ENCODE data around the gene UCP3.

DNA sequence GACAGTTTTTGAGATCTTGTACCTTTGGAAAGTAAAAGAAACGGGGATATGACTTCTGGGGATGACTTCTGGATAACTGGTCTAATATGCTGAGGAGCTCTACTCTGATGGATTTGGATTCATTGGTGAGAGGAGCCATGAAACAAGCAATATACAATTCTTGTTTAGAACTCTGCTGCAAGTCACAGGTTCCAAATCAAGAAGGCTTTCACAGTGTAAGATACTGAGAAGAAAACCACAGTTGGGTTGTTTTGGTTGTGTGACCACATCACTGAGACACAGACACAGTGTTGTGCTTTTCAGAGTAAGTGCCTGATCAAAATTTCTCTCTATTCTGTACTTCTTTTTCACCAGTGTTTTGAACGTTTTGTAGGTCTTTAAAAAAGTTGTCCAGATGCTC lies 13.2 kb downstream of the UCP3 start:
- TF ChIP-seq ZNF70 (CRISPR knock-in tag; IDR thresholded peaks at IDR 0.05), result no peak
- TF ChIP-seq TCF4 (CRISPR knock-in tag; IDR thresholded peaks at IDR 0.05; ENCODE audit: borderline replicate concordance), result no peak
- no peak for TF ChIP-seq POU6F1 (CRISPR knock-in tag; IDR thresholded peaks at IDR 0.05; ENCODE audit: borderline replicate concordance, low read depth)
- no peak for TF ChIP-seq ESRRG (CRISPR knock-in tag; IDR thresholded peaks at IDR 0.05)
- no peak for TF ChIP-seq ARNTL (CRISPR knock-in tag; IDR thresholded peaks at IDR 0.05; ENCODE audit: borderline replicate concordance, low read depth)
- TF ChIP-seq CREB5 (CRISPR knock-in tag; IDR thresholded peaks at IDR 0.05; ENCODE audit: low read depth), result no peak
- TF ChIP-seq ISL1 (CRISPR knock-in tag; IDR thresholded peaks at IDR 0.05), result no peak
- no peak for TF ChIP-seq TOX (CRISPR knock-in tag; IDR thresholded peaks at IDR 0.05; ENCODE audit: borderline replicate concordance)
- no peak for TF ChIP-seq ZFP30 (CRISPR knock-in tag; IDR thresholded peaks at IDR 0.05)
- TF ChIP-seq TSHZ2 (CRISPR knock-in tag; IDR thresholded peaks at IDR 0.05), result no peak
- no peak for TF ChIP-seq OSR1 (CRISPR knock-in tag; IDR thresholded peaks at IDR 0.05)
- TF ChIP-seq, protein P1, sequence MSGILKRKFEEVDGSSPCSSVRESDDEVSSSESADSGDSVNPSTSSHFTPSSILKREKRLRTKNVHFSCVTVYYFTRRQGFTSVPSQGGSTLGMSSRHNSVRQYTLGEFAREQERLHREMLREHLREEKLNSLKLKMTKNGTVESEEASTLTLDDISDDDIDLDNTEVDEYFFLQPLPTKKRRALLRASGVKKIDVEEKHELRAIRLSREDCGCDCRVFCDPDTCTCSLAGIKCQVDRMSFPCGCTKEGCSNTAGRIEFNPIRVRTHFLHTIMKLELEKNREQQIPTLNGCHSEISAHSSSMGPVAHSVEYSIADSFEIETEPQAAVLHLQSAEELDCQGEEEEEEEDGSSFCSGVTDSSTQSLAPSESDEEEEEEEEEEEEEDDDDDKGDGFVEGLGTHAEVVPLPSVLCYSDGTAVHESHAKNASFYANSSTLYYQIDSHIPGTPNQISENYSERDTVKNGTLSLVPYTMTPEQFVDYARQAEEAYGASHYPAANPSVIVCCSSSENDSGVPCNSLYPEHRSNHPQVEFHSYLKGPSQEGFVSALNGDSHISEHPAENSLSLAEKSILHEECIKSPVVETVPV (CRISPR knock-in tag; IDR thresholded peaks at IDR 0.05), result no peak

All from SK-N-SH treated with all-trans-retinoic acid at 6 μM for 48 hours (cell line).